T follicular helper cell (primary cell): Measurements from ENCODE around the gene FNBP1.

Source experiments
- DNase-seq: peaks from one replicate; pipeline ENCODE4 v3.0.0-alpha.2; 2020; ENCODE audit warnings: low read depth

FNBP1 gene

GRCh38 chr9:130045725-130046450 is 2.9 kb upstream of the FNBP1 start:
- DNase-seq = no peak

- no peak for DNase-seq
Observed at GRCh38 chr9:130043654-130044623, 950 bp upstream of the FNBP1 start.

GRCh38 chr9:130042406-130042884 is 544 bp downstream of the FNBP1 start:
- DNase-seq = no peak

- no peak for DNase-seq
Observed at GRCh38 chr9:130041648-130042405, 1.2 kb downstream of the FNBP1 start.

GRCh38 chr9:130040984-130041647 is 1.9 kb downstream of the FNBP1 start:
- no peak for DNase-seq

- DNase-seq = no peak
Observed at GRCh38 chr9:130039528-130040147, 3.4 kb downstream of the FNBP1 start.

GRCh38 chr9:130036099-130036498 is 6.9 kb downstream of the FNBP1 start:
- DNase-seq = no peak

GRCh38 chr9:130034570-130034969 is 8.4 kb downstream of the FNBP1 start:
- no peak for DNase-seq

- DNase-seq = no peak
Observed at GRCh38 chr9:130030651-130031127, 12.3 kb downstream of the FNBP1 start.

- no peak for DNase-seq
Observed at GRCh38 chr9:130029223-130029973, 13.6 kb downstream of the FNBP1 start.

- no peak for DNase-seq
Observed at GRCh38 chr9:130028493-130029222, 14.3 kb downstream of the FNBP1 start.

- no peak for DNase-seq
Observed at GRCh38 chr9:130027533-130028365, 15.2 kb downstream of the FNBP1 start.

GRCh38 chr9:130026583-130027340 is 16.2 kb downstream of the FNBP1 start:
- no peak for DNase-seq

- DNase-seq = no peak
Observed at GRCh38 chr9:130024597-130024994, 18.4 kb downstream of the FNBP1 start.

- no peak for DNase-seq
Observed at GRCh38 chr9:130023994-130024596, 18.9 kb downstream of the FNBP1 start.

- DNase-seq = no peak
Observed at GRCh38 chr9:130023144-130023787, 19.7 kb downstream of the FNBP1 start.
